DOHH2 (cell line): Measurements from ENCODE around the gene PITPNM1.

Experiments used
- CTCF ChIP-seq: fragments of 200-600 bp; sonication (generic); IDR thresholded peaks from one replicate; pipeline ENCODE4 v1.5.1; 2014; ENCODE audit warnings: antibody characterized with exemption, mild to moderate bottlenecking, low read depth, low read length; ENCODE audit not compliant: poor library complexity, severe bottlenecking
- EZH2phosphoT487 ChIP-seq: fragments of 200-600 bp; sonication (generic); IDR thresholded peaks from 2 replicates; pipeline ENCODE4 v1.6.1; 2017; ENCODE audit warnings: borderline replicate concordance, mild to moderate bottlenecking, antibody characterized with exemption, low read length, moderate library complexity, mixed read lengths

GRCh38 chr11:67498544-67498972, 6.6 kb downstream of the PITPNM1 start:
- no peak for TF ChIP-seq CTCF
- TF ChIP-seq EZH2phosphoT487: no peak
